ENCODE data around the gene EYS. TPM values are rescaled to one million over a fixed set of nuclear protein-coding genes. Genes with fewer than 3 reads are reported as not detected.

EYS gene
- total RNA-seq, 1 donor from 2014 or later = 2.1 TPM

DNA sequence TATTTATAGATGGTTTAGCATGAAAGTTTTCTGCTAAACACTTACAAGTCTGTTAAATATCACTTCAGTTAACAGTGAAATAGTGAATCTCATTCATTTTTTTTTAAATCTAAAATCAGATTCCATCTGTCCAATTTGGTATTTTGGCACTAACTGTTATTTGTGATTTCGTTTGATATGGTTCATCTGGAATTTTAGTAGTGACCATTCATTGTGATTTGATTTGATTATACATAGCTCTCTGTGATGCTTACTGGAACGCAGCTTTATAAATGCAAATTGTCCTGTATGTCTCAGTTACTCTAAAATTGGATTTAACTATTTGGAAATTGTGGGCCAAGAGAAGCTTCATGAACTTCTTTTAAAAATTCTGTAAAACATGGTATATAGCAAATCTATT, 571.5 kb downstream of the EYS start:
- Histone ChIP-seq H3K36me3 (ENCODE audit: control insufficient read depth in 3 of 3, insufficient read depth in 3 of 3, low read length in 3 of 3) (no peaks in the 10 kb centered on the region), H3K4me1 (ENCODE audit: control insufficient read depth in 3 of 3, insufficient read depth in 3 of 3, low read length in 3 of 3) (no peaks in the 10 kb centered on the region), H3K9me3 (ENCODE audit: control insufficient read depth in 3 of 3, low read length in 3 of 3) (peaks cover 0 to 3% (median 0%) of the 10 kb centered on the region in 3 donors), H3K27ac (ENCODE audit: low read depth, low read length) (no peak overlapping the region), H3K9ac (ENCODE audit: low read depth in 1 of 3, low read length in 3 of 3) (no peak overlapping the region), H3K4me3 (ENCODE audit: low read length in 3 of 3) (no peak overlapping the region), H3K27me3 (ENCODE audit: control insufficient read depth in 3 of 3, insufficient read depth in 3 of 3, low read length in 3 of 3) (no peaks in the 10 kb centered on the region)

DNA sequence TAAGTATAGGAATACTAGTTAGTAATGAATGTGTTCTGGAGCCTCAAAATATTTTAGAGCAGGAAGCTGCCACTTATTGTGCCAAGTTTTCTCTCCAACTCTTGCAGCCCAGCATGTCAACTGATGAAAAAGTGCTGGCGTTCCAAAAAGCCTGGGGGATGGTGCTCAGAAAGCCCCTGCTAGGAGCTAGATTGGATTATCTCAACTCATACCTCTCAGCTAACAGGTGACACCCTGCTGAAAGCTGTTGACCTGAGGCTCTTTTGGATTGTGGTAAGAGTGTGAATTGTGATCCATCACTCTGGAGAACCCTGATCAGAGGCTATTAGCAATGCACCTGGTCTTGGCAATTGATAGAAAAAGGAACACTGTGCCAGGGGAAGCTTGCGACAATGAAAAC, 580.4 kb downstream of the EYS start:
- H3K27me3 ChIP-seq (ENCODE audit: control insufficient read depth in 3 of 3, insufficient read depth in 3 of 3, low read length in 3 of 3) = no peaks in the 10 kb centered on the region
- H3K27ac ChIP-seq (ENCODE audit: low read depth, low read length) = no peak overlapping the region
- no peaks in the 10 kb centered on the region for H3K36me3 ChIP-seq (ENCODE audit: control insufficient read depth in 3 of 3, insufficient read depth in 3 of 3, low read length in 3 of 3)

DNA sequence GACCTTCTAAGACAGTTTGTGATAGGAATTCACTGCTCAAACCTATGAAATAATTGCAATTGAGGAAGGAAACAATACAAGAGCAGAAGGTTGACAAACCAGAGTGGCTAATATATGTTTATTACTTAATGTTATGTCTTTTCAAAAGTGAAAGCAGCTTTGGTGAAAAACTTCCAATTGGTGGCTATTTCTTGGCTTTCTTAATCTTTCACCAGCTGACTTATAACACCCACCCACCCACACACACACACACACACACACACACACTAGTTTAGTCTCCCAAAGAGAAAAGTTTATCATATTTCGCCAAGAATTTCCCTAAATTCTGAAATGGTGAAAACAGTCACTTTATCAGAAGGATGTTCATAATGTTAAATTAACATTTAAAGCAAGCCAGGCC, 583.5 kb downstream of the EYS start:
- Histone ChIP-seq H3K36me3 (ENCODE audit: control insufficient read depth in 3 of 3, insufficient read depth in 3 of 3, low read length in 3 of 3) (no peaks in the 10 kb centered on the region), H3K27ac (ENCODE audit: low read depth, low read length) (no peak overlapping the region), H3K27me3 (ENCODE audit: control insufficient read depth in 3 of 3, insufficient read depth in 3 of 3, low read length in 3 of 3) (no peaks in the 10 kb centered on the region), H3K9me3 (ENCODE audit: control insufficient read depth in 3 of 3, low read length in 3 of 3) (no peaks in the 10 kb centered on the region), H3K4me3 (ENCODE audit: low read length in 3 of 3) (no peak overlapping the region), H3K4me1 (ENCODE audit: control insufficient read depth in 3 of 3, insufficient read depth in 3 of 3, low read length in 3 of 3) (no peaks in the 10 kb centered on the region), H3K9ac (ENCODE audit: low read depth in 1 of 3, low read length in 3 of 3) (no peak overlapping the region)

More for the DNA sequence above, 580.4 kb downstream of the EYS start:
- no peak overlapping the region for H3K9ac ChIP-seq (ENCODE audit: low read depth in 1 of 3, low read length in 3 of 3)
- no peaks in the 10 kb centered on the region for H3K4me1 ChIP-seq (ENCODE audit: control insufficient read depth in 3 of 3, insufficient read depth in 3 of 3, low read length in 3 of 3)
- no peaks in the 10 kb centered on the region for H3K9me3 ChIP-seq (ENCODE audit: control insufficient read depth in 3 of 3, low read length in 3 of 3)
- H3K4me3 ChIP-seq (ENCODE audit: low read length in 3 of 3) = no peak overlapping the region

DNA sequence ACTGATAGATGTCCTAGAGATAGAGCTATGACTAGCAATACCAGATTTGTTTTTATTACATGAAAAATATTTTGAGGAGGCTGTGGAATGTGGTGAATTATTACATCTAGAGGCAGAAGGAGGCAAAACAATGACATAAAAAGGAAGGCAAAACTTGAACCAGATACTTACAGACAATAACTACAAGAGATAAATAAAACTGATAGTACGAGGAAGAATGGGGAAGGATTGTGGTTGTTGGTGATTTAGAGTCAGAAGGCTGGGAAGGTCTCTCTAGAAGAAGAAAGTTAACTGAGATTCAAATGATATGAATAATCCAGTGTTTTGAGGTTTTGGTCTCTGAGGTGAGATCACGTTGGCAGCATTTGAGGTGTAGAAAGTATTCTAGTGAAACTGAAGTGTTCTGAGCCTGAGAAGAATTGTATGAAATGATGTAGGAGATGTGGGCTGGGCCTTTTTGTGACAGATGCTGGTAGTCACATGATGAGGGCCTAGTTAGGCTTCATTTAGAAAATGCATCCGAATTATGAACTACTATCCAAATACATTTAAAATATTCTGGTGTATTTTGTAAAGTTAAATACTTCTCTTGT, 589.1 kb downstream of the EYS start:
- Histone ChIP-seq H3K4me3 (ENCODE audit: low read length in 3 of 3) (no peak overlapping the region), H3K4me1 (ENCODE audit: control insufficient read depth in 3 of 3, insufficient read depth in 3 of 3, low read length in 3 of 3) (no peaks in the 10 kb centered on the region), H3K36me3 (ENCODE audit: control insufficient read depth in 3 of 3, insufficient read depth in 3 of 3, low read length in 3 of 3) (no peaks in the 10 kb centered on the region), H3K27me3 (ENCODE audit: control insufficient read depth in 3 of 3, insufficient read depth in 3 of 3, low read length in 3 of 3) (no peaks in the 10 kb centered on the region), H3K9ac (ENCODE audit: low read depth in 1 of 3, low read length in 3 of 3) (no peak overlapping the region), H3K27ac (ENCODE audit: low read depth, low read length) (no peak overlapping the region), H3K9me3 (ENCODE audit: control insufficient read depth in 3 of 3, low read length in 3 of 3) (no peaks in the 10 kb centered on the region)

DNA sequence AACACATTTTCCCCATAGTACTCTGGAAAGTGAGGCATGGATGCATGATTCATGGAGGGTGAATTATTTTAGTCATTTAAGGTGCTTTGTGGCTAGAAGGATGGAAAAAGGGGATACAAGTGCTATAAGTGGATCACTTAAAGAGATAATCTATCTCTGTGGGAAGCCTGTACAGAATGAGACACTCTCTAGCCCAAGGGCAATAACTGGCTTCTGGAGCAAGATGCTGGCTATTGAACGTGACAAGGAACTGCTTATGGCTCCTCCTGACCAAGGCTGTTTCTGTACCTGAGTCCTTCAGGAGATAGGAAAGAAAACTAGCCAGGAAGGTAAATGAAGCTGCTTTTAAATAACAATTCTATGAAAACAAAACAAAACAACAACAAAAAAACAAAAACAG, 590.7 kb downstream of the EYS start:
- Histone ChIP-seq H3K9ac (ENCODE audit: low read depth in 1 of 3, low read length in 3 of 3) (no peak overlapping the region), H3K27ac (ENCODE audit: low read depth, low read length) (no peak overlapping the region), H3K9me3 (ENCODE audit: control insufficient read depth in 3 of 3, low read length in 3 of 3) (no peaks in the 10 kb centered on the region), H3K4me3 (ENCODE audit: low read length in 3 of 3) (no peak overlapping the region), H3K36me3 (ENCODE audit: control insufficient read depth in 3 of 3, insufficient read depth in 3 of 3, low read length in 3 of 3) (no peaks in the 10 kb centered on the region), H3K4me1 (ENCODE audit: control insufficient read depth in 3 of 3, insufficient read depth in 3 of 3, low read length in 3 of 3) (no peaks in the 10 kb centered on the region), H3K27me3 (ENCODE audit: control insufficient read depth in 3 of 3, insufficient read depth in 3 of 3, low read length in 3 of 3) (no peaks in the 10 kb centered on the region)

DNA sequence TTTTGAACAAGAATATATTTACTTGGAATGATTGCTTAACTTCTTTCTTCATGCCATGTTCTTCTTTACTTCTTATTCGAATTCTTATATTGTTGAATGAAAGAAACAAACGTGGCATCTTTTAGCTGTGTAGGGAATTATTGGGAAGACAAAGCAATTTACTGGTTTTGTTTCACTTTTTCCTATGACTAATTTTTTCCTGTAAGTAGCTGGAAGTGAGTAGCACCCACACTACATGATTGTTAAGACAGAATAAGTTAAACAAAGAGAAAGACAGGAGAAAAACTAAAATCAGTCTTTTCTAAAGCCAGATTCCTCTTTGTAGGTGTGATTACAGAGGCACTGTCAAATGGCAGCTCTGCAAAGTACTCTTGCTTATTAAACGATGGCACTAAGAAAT, 593.4 kb downstream of the EYS start:
- Histone ChIP-seq H3K4me3 (ENCODE audit: low read length in 3 of 3) (no peak overlapping the region), H3K27ac (ENCODE audit: low read depth, low read length) (no peak overlapping the region), H3K9me3 (ENCODE audit: control insufficient read depth in 3 of 3, low read length in 3 of 3) (no peaks in the 10 kb centered on the region), H3K9ac (ENCODE audit: low read depth in 1 of 3, low read length in 3 of 3) (no peak overlapping the region), H3K4me1 (ENCODE audit: control insufficient read depth in 3 of 3, insufficient read depth in 3 of 3, low read length in 3 of 3) (no peaks in the 10 kb centered on the region), H3K27me3 (ENCODE audit: control insufficient read depth in 3 of 3, insufficient read depth in 3 of 3, low read length in 3 of 3) (no peaks in the 10 kb centered on the region), H3K36me3 (ENCODE audit: control insufficient read depth in 3 of 3, insufficient read depth in 3 of 3, low read length in 3 of 3) (no peaks in the 10 kb centered on the region)

DNA sequence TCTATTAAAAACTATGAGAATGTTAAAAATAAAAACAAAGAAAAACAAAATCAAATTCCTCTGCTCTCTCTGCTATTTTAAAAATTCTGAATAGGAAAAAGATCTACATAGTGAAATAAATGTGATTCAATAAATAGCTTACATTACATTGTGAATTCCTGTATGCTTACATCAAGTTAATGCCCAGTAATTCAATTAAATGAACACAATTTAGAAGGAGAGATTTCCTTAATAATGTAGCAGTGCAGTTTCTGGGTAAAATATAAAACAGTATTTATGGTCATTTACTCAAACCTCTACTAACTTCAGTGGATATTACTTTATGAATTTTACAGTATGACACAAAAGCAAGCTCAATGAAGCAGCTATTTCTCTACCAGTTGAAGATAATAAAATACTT, 594.6 kb downstream of the EYS start:
- Histone ChIP-seq H3K4me3 (ENCODE audit: low read length in 3 of 3) (no peak overlapping the region), H3K27me3 (ENCODE audit: control insufficient read depth in 3 of 3, insufficient read depth in 3 of 3, low read length in 3 of 3) (no peaks in the 10 kb centered on the region), H3K9me3 (ENCODE audit: control insufficient read depth in 3 of 3, low read length in 3 of 3) (no peaks in the 10 kb centered on the region), H3K4me1 (ENCODE audit: control insufficient read depth in 3 of 3, insufficient read depth in 3 of 3, low read length in 3 of 3) (no peaks in the 10 kb centered on the region), H3K9ac (ENCODE audit: low read depth in 1 of 3, low read length in 3 of 3) (no peak overlapping the region), H3K27ac (ENCODE audit: low read depth, low read length) (no peak overlapping the region), H3K36me3 (ENCODE audit: control insufficient read depth in 3 of 3, insufficient read depth in 3 of 3, low read length in 3 of 3) (no peaks in the 10 kb centered on the region)

DNA sequence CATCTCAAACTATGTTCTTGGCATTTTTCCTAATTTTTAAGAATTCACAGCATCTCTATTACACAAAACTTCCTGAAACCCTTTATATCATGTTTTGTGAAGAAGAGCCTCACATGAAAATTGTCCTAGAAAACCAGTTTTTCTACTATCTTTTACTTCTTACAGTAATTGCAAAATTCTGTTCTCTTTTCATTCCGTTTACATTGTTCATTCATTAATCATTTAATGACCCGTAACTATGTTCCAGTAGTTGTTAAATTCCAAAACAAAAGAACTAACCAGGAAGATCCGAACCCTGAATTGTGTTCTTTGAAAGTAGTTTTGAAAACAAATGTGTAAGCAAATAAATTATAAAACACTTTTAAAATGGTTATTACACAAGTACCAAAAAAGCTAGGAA, 597.0 kb downstream of the EYS start:
- Histone ChIP-seq H3K9ac (ENCODE audit: low read depth in 1 of 3, low read length in 3 of 3) (no peak overlapping the region), H3K27me3 (ENCODE audit: control insufficient read depth in 3 of 3, insufficient read depth in 3 of 3, low read length in 3 of 3) (no peaks in the 10 kb centered on the region), H3K36me3 (ENCODE audit: control insufficient read depth in 3 of 3, insufficient read depth in 3 of 3, low read length in 3 of 3) (no peaks in the 10 kb centered on the region), H3K27ac (ENCODE audit: low read depth, low read length) (no peak overlapping the region), H3K9me3 (ENCODE audit: control insufficient read depth in 3 of 3, low read length in 3 of 3) (no peaks in the 10 kb centered on the region), H3K4me3 (ENCODE audit: low read length in 3 of 3) (no peak overlapping the region), H3K4me1 (ENCODE audit: control insufficient read depth in 3 of 3, insufficient read depth in 3 of 3, low read length in 3 of 3) (no peaks in the 10 kb centered on the region)

DNA sequence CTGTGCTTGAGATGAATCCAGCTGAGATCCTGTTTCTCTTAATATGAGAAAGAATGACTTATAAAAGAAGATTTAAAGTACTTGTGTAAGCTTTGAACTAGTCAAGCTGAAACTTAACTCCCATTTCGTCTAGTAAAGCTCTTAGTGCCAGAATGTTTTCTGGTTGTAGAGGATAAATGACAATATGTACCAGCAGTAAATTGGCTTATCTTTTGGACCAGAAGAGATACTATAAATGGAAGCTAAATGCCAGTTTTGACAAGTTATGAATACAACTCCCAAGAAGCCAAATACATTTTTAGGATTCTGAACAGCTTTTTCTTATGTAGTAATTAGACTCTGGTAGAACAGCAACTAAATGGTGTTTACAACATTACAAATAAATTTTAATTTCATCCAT, 608.7 kb downstream of the EYS start:
- H3K4me1 ChIP-seq (ENCODE audit: control insufficient read depth in 3 of 3, insufficient read depth in 3 of 3, low read length in 3 of 3) = no peaks in the 10 kb centered on the region
- no peak overlapping the region for H3K4me3 ChIP-seq (ENCODE audit: low read length in 3 of 3)
- H3K9me3 ChIP-seq (ENCODE audit: control insufficient read depth in 3 of 3, low read length in 3 of 3) = no peaks in the 10 kb centered on the region
- H3K27me3 ChIP-seq (ENCODE audit: control insufficient read depth in 3 of 3, insufficient read depth in 3 of 3, low read length in 3 of 3) = no peaks in the 10 kb centered on the region
- no peak overlapping the region for H3K27ac ChIP-seq (ENCODE audit: low read depth, low read length)
- H3K36me3 ChIP-seq (ENCODE audit: control insufficient read depth in 3 of 3, insufficient read depth in 3 of 3, low read length in 3 of 3) = no peaks in the 10 kb centered on the region
- H3K9ac ChIP-seq (ENCODE audit: low read depth in 1 of 3, low read length in 3 of 3) = no peak overlapping the region

DNA sequence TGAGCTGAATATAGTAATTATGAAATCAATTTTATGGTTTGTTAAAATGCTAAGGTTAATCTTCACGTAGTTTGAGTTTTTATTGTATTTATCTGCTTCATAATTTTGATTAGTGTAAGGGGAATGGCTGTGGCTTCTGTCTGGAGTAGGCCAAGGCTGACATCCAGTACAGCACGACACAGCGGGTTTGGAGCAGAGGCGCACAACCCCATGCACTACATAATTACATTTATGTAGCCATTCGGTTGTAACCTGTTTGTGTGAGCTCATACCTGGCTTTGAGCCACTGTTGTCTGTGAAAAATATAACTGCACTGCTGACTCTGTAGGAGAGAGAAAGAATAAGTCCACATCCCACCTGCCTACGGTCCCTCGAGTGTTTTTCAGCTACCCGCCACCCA, 615.5 kb downstream of the EYS start:
- no peak overlapping the region for H3K27ac ChIP-seq (ENCODE audit: low read depth, low read length)
- no peaks in the 10 kb centered on the region for H3K36me3 ChIP-seq (ENCODE audit: control insufficient read depth in 3 of 3, insufficient read depth in 3 of 3, low read length in 3 of 3)
- H3K9me3 ChIP-seq (ENCODE audit: control insufficient read depth in 3 of 3, low read length in 3 of 3) = no peaks in the 10 kb centered on the region
- H3K9ac ChIP-seq (ENCODE audit: low read depth in 1 of 3, low read length in 3 of 3) = no peak overlapping the region
- H3K27me3 ChIP-seq (ENCODE audit: control insufficient read depth in 3 of 3, insufficient read depth in 3 of 3, low read length in 3 of 3) = no peaks in the 10 kb centered on the region
- H3K4me3 ChIP-seq (ENCODE audit: low read length in 3 of 3) = no peak overlapping the region
- H3K4me1 ChIP-seq (ENCODE audit: control insufficient read depth in 3 of 3, insufficient read depth in 3 of 3, low read length in 3 of 3) = no peaks in the 10 kb centered on the region

DNA sequence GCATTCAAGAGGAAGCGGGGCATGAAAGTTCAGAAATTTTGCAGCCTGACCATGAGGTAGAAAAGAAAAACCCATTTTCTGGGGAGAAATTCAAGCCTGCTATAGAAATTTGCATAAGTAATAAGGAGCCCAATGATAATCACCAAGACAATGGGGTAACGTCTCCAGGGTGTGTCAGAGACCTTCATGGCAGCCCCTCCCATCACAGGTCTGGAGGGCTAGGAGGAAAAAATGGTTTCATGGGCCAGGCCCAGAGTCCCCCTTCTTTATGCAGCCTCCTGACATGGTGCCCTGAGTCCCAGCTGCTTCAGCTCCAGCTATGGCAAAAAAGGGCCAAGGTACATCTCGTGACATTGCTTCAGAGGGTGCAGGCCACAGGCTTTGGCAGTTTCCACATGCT, 618.5 kb downstream of the EYS start:
- Histone ChIP-seq H3K27ac (ENCODE audit: low read depth, low read length) (no peak overlapping the region), H3K36me3 (ENCODE audit: control insufficient read depth in 3 of 3, insufficient read depth in 3 of 3, low read length in 3 of 3) (no peaks in the 10 kb centered on the region), H3K4me1 (ENCODE audit: control insufficient read depth in 3 of 3, insufficient read depth in 3 of 3, low read length in 3 of 3) (no peaks in the 10 kb centered on the region), H3K9ac (ENCODE audit: low read depth in 1 of 3, low read length in 3 of 3) (no peak overlapping the region), H3K4me3 (ENCODE audit: low read length in 3 of 3) (no peak overlapping the region), H3K9me3 (ENCODE audit: control insufficient read depth in 3 of 3, low read length in 3 of 3) (no peaks in the 10 kb centered on the region), H3K27me3 (ENCODE audit: control insufficient read depth in 3 of 3, insufficient read depth in 3 of 3, low read length in 3 of 3) (no peaks in the 10 kb centered on the region)

Data from skeletal muscle tissue (tissue), 4 donors.